NCI-H774 (cell line): Measurements from ENCODE around the gene TSR1.

ENCODE experiments used
- DNase-seq: peaks from one replicate; lab custom pipeline; 2025; lab: John Stamatoyannopoulos, UW

Gene TSR1

DNA sequence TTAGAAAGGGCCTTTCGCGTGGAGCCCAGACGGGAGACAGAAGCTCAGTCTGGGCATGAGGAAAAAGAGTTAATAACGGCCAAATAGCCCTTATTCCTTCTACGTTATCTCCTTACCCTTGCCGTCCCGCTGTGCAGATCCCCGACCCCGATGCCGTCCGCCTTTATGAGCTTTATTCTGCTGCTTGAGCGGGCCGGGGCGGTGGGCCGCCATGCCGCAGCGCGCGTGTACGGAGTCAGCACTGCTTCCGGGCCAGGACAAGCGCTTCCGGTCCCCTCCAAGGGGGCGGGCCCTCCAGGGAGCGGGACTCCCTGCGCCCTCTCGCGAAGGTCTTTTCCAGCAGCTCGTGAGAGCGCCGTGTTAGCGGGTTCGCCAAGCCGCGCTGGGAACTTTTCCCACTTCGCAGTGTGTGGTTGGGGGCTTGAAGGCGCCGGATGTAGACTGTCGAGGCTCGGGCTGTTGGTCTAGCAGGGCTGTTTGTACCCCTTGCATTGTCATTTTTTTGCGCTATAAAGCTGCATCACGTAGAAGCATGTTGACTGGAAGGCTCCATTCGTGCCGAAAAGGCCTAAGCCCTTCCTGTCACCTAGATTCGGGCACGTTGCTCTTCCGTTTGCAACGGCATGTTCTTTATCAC lies at the start of gene TSR1:
Gene TSR1, minus strand, starts transcription at position 243 of the 637 bp plus-strand sequence. Its CDS starts 30 bp downstream, at position 213.
- peak; percentile 28 for DNase-seq

DNA sequence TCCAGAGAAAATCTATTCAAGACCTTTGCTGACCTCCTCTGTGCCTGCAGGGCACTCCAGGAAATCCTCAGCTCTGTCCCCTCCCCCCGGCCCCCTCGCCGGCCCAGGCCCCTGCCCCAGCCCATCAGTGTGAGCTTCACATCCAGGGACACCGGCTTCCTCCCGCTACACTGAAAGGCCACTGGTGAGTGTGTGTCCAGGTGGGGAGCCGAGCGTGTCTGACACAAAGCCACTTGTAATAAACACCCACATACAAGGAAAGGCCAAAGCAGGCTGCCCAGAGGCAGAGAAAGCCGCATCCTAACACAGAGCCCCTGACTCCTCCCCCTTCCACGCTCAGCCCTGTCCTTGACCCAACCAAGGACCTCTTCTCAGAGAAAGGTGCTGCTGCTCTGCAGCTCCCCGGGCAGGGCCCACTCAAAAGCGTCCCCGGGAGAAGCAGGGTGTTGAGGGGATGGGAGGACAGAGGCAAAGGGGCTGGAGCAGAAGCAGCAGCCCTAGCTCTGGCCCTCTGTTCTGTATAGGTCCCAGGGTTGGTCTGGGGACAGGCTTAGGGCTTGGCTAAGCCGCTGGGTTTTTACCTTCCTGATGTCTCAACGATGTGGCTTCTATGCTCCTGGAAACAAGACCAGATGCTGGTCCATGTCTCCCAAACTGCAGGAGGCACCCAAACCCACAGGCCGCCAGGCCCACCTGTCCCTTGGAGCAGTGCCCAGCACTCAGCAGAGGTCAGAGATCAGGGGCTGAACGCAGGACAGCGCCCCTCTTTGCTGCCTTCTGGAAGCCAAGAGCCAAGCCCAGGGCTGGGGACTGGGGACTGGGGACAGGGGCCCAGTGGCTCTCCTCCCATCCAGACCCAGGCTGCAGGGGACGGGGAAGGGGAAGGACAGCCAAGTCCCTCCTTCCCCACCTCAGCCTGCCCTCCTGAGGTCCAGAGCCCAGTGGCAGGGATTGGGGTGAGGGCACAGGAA lies 49.3 kb upstream of the TSR1 start:
- no peak for DNase-seq

DNA sequence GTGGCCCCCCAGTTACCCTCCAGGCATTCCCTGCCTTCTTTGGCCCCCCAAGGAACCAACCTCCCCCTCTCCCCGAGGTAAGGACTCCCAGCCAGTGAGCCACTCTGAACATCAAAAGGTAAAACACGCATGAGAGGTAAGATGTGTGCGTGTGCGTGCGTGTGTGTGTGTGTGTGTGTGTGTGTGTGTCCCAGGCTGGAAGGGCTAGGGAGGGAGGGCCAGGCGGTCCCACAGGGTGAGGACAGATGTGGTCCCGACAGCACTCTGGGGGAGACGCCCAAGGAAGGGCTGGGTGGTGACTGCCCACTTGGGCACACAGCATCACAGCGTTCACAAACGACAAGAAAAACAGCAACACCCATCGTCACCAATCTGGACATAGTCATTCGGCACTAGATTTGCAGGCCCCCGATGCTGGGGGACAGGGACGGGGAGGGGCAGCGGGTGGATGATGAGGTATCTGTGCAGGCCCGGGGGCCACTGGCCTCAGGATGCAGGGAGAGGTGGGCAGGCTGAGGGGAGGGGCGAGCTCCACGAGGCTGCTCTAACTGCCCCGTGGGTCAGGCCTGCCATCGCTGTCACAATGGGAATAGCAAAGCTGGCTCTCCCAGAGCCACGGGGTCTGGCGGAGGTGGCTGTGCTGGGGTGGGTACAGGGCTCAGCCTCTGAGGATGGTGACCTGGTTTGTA lies 48.3 kb upstream of the TSR1 start:
- DNase-seq, result no peak

DNA sequence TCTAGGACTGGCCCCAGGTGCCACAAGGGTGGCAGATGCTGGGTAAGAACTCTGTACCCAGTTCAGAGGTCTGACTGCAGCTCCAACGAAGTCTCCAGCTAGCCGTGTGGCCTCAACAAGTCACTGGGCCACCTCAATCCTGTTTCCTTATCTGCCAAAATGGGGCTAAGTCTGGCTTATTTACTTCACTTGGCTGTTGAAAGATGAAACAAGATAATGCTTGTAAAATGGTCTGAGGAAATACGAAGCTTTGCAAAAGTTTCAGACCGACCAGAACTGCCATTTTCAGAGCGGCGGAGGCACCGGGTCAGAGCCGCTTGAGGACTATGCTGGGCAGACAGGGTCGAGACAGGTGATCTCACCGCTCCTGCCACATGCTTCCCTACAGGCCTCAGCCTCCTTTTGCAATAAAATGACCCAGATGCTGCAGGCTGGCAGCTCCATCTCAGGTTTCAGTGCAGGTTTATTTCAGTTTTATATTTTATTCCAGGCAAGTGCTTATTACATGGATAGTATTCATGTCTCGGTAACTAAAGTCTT lies 47.4 kb upstream of the TSR1 start:
- DNase-seq, result no peak

DNA sequence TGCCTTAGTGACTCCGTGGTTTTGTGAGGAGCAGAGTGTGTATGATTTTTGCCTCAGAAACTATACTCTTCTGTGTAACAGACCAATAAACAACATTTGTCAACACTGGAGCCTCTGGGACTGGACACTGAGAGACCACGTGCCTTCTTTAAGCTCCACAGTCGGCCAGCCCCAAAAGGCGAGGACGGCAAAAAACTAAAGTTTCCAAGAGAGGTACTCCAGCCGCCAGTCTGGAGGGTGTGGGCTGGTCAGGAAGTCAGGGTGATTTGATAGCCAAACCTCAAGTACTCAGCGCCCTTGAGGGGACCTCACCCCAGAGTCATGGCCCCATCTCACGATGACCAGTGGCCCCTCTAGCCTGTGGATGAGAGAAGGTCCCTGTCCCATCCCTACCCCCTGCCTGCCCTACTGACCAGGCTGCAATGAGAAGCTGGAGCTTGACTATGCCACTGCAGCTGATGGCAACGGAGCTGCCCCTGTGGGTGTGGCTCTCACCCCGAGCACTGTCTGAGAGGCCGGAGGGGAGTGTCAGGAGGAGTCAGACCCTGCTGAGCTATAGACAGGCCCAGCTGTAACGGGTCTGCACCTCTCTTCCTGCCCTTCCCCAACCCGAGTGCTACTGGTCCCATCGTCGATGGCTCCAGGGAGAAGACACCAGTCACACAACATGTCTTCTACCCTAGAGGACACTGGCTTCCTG lies 44.8 kb upstream of the TSR1 start:
- no peak for DNase-seq

DNA sequence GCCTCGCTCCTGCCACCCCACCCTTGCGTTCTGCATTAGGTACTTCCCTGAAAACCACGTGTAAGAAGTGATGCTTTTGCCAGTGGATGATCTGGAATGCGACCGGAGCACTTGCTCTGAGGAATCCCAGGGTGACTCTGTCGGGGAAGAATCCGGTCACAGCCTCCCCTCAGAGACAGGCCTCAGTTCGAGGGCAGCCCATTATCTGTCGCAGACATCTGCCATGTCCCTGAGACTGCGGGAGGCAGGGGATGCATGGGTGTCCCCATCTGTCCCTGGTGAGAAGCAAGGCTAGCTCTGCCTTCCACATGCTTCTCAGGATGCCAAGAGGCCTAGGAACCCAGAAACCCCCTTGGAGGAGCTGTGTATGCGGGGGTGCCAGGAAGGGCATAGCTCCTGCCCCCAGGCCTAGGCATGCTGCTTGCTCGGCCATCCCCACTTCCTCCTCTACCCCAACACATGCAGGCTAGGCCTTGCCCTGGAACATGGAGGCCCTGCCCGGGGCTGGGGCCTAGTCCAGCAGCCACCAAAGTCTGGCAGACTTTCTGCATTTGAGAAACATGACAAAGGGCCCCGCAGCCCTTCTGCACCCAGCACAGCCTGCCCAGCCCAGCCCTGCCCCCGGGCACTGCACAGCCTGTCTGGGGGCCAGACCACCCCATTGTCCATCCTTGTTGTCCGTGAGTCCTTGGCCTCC lies 44.1 kb upstream of the TSR1 start:
- no peak for DNase-seq

DNA sequence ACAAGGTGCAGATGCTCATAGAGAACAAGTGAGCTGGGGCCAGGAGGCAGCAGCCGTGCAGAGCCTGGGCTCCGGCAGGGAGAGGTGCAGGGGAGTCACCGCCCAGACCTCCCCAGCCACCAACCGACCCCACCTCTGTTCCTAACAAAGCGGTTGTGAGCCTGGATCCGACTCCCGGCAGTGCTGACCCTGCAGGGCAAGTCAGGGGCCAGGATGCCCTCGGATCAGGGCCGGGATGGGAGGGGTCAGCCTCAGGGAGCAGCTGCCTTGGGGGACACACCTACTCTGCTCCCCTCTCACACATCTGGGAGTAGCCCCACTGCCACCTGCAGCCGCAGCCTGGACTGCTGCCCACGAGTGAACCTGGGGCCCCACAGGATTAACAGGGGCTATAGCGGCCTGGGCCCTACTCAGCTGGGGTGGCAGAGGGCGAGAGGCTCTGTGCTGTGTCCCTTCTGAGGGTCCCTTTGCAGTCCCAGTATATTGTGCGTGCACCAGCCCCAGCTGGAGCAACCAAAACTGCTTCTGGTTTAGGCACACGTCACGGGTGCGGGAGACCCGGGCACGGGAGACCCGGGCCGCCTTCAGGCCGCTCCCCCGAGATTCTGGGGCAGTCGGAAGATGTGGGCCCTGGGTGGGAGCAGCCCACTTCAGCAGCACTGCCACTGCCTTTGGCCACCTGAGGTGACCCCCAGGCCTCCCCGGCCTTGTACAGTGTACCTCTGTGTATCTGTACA lies 43.4 kb upstream of the TSR1 start:
- no peak for DNase-seq

DNA sequence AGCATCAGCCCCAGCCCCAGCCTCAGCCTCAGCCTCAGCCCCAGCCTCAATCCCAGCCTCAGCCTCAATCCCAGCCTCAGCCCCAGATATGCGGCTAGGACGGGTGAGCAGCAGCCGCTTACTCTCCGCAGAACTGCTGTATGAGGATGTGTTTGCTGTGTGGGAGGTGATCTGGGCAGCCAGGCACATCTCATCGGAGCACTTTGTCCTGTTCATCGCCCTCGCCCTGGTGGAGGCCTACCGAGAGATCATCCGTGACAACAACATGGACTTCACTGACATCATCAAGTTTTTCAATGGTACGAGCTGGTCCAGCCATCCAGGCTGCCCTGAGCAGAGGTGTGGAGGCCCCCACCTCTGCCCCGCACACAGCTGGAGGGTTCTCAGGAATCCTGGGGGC lies 42.6 kb upstream of the TSR1 start:
- DNase-seq, result no peak

DNA sequence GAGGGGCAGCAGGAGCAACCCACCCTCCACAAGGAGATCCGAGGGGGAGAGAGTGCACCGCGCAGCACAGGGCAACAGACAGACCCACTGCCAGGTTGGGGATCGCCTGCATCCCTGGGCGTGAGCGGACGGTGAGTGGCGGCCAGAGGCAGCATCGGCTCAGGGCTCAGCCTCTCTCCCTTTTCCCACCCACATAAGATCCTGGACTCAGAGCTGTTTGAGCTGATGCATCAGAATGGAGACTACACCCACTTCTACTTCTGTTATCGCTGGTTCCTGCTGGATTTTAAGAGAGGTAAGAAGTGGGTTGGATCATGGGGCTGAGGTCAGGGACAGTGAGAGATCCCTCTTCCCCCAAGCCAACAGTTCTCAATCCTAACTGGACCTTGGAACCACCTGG lies 41.4 kb upstream of the TSR1 start:
- DNase-seq, result no peak

DNA sequence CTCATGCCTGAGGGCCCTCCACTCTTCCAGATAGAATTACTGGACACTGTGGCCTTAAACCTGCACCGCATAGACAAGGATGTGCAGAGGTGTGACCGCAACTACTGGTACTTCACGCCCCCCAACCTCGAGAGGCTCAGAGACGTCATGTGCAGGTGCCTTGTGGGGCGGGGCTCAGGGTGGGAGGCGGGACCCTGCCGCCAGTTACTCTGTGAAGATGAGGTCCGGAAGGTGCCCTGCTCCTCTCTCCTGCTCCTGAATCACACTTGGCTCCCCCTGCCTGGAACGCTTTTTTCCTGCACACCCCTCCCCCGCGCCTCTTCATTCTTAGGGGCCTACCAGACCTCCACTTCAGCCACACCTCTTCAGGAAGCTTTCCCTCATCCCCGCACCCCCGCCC lies 39.9 kb upstream of the TSR1 start:
- DNase-seq, result no peak

DNA sequence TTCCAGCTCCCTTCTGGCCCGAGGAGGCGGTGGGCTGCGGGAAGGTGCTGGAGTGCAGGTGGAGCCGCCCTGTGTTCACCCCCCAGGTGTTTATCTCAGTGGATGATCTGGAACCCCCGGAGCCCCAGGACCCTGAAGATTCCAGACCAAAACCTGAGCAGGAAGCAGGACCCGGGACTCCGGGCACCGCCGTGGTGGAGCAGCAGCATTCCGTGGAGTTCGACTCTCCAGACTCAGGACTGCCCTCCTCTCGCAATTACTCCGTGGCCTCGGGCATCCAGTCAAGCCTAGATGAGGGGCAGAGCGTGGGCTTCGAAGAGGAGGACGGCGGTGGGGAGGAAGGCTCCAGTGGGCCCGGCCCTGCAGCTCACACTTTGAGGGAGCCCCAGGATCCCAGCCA lies 39.1 kb upstream of the TSR1 start:
- no peak for DNase-seq

DNA sequence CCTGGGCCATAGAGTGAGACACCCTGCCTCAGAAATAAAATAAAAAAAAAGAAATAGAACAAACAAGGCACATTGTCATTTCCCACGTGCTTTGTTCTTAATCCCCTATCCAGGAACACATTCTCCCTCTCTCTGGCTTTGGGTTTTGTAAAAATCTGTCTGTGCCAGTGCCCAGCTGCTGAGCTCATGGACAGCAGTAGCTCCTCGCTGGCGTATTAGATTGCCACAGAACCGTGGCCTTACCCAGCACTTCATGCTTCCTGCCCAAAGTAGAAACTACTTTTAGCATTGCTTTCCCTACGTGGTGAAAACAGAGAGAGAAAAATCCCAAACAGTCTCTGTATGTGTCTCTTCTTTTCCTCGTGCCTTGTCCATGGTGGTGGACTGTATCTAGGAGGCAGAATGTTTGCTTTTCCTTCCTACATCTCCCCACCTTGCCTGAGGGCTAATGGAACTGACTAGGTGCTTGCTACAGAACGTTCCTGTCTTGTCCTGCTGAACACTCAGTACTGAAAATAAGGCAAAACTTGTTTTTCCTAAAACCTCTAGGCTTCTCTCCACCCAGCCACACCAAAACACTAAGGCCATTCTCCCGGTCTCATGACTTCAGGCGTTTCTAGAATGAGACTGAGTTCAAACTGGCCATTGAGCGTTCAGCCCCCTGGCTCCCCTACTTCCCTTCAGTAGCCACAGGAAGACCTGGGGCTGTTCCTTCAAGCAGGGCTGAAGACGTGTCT lies 38.5 kb upstream of the TSR1 start:
- DNase-seq, result no peak

DNA sequence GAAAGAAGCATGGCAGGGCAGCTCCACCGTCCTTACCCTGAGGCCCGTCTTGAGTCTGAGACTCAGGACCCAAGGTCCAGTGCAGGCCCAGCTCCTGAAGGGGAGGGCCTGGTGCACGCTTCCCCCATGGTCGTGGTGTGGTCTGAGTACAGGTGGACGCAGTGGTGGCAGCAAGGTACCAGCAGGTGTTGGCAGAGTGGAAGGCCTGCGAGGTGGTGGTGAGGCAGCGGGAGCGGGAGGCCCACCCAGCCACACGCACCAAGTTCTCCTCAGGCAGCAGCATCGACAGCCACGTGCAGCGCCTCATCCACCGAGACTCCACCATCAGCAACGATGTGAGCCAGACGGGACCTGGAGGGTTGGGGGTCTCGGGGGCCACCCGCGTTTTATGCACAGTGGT lies 36.9 kb upstream of the TSR1 start:
- DNase-seq, result no peak

DNA sequence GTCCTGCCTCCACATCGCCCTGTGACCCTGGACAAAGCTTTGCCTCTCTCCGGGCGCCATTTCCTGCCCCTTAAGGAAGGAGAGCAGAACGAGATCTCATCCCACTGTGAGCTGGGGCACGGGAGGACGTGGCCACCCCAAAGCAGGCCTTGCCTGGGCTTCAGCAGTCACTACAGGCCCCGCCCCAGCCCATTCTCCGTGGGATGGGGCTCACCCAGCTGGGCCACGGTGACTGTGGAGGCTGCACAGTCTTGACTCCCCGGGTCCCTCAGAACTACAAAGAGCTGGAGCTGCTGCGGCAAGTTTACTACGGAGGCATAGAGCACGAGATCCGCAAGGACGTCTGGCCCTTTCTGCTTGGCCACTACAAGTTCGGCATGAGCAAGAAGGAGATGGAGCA lies 36.4 kb upstream of the TSR1 start:
- DNase-seq, result no peak

DNA sequence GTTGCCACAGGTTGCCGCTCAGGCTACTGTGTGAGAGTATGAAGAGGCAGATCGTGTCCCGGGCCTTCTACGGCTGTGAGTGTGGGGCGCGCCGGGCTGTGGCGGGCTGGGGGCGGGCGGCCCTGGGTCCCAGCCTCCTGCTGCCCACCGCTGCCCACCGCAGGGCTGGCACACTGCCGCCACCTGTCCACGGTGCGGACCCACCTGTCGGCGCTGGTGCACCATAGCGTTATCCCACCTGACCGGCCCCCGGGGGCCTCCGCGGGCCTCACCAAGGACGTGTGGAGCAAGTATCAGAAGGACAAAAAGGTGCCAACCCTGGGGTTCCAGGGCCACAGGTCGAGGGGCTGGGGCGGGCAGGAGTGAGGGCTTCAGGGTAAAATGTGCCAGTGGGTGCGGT lies 35.9 kb upstream of the TSR1 start:
- DNase-seq, result no peak

DNA sequence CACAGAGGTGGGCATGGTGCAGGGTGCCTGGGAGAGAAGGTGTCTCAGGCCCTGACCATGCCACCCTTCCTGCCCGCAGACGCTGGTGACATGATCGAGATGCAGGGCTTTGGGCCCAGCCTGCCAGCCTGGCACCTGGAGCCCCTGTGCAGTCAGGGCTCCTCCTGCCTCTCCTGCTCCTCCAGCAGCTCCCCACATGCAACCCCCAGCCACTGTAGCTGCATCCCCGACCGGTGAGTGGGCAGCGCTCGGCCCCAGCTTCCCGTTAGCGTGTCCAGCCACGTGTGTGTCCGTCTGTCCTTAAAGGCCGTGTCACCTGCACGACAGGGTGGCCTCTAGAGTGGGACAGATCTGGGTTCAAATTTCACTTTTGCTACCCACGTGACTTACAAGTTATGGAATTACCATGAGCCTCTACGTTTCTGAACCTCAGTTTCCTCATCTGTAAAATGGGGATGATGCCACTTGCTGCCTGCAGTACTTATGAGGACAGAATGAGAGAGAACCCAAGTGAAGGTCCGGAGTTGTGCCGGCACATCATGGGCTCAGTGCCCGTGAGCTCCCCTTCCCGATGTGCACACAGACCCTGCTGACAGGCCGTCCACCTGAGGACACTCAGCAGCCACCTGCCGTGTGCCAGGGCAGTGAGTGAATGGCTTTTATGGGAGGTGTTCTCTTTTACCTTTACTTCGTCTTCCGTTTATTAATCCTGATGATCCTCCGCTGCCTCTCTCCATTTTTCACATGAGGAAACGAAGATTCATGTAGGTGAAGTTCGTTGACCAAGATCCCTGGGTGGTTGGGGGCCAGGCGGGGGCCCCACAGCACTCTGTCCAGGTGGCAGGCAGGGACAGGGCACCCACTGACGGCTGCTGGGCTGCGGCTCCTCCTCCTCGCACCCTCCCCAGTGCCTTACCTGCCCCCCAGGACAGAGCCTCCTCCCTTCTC lies 35.2 kb upstream of the TSR1 start:
- no peak for DNase-seq

DNA sequence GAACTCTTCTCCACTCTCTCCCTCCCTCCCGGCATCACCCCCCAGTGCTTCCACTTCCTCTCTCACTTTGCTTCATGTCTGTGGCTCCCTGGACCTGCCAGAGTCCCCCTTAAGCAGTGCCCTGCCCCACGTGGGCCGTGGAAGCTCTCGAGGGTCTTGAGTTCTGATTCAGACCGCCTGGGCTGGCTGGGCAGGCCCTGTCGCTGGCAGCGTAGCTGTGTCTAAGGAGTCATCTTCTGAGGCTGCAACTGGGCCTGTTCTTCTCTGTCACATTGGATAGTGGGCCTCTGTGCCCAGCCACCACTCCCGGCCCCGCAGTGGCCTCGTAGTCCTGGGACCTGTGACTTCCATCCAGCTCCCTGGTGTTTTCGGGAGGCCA lies 33.9 kb upstream of the TSR1 start:
- no peak for DNase-seq

DNA sequence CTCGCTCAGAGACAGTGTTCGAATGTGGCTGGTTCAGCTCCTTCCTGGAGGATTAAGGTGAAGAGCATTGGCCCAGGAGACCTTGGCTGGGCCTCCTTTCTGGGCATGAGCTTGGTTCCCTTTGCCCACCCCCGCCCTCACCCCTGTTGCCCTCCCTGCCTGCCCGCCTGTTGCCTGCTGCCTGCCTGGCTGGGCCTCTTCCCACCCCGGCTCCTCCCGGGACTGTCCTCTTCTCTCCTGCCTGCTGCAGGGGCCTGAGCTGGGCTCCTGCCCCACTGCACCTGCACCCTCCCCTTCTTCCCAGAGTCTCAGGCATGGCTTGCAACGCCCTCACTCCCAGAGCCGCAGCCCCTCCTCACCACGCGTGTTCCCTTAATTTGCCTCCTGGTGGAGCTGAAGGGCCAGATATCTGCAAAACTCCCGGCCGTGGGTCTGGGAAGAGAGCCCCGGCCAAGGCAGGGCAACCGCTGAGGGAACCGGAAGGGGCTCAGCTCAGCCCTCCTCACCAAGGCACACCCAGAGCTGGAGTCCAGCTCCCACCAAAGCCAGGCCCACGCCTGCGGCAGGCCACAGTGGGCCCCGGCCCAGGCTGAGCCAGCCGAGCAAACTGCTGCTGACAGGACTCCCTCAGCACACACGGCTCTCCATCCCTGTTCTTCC lies 33.4 kb upstream of the TSR1 start:
- DNase-seq, result no peak
